ENCODE data around the gene ERP27. TPM values are rescaled to one million over a fixed set of nuclear protein-coding genes. Genes with fewer than 3 reads are reported as not detected.

The ERP27 gene
- total RNA-seq, 1 experiment from 2014 or later: not detected

DNA sequence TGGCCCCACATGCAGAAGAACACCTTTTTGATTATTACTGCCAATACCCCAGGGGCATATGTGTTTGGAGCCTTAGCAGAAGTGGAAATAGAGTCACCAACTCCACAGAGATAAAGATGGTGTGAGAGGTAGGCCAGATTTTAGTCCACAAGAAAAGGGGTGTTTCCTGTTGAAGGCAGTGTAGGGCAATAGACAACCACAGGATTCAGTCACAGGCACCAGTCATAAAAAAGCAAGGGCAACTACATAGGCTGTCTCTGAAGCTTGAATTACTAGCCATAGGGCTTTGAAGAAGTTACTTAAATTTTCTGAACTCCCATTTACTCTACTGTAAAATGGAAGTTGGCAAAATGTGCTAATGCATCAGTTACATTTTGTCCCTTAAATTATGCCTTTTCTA, 18.9 kb downstream of the ERP27 start:
- Mint-ChIP-seq H3K36me3 (no peaks in the 10 kb centered on the region), H3K9me3 (peaks cover 4% of the 10 kb centered on the region; the same call in 1 of the 2 replicates), H3K4me3 (no peak overlapping the region), H3K4me1 (no peaks in the 10 kb centered on the region), H3K27ac (no peak overlapping the region), H3K27me3 (ENCODE audit: low read depth) (no peaks in the 10 kb centered on the region)
- ChIA-PET CTCF (no interaction called here), POLR2A (no interaction called here)
- TF ChIP-seq CBFB (CRISPR knock-in tag; IDR thresholded peaks at IDR 0.05; ENCODE audit: low read depth) (no peak), HMGA2 (CRISPR knock-in tag; IDR thresholded peaks at IDR 0.05) (no peak), CREM (CRISPR knock-in tag; IDR thresholded peaks at IDR 0.05) (no peak), NR1H2 (CRISPR knock-in tag; IDR thresholded peaks at IDR 0.05) (no peak), FOXK1 (CRISPR knock-in tag; IDR thresholded peaks at IDR 0.05) (no peak)
- TF ChIP-seq, protein P1, sequence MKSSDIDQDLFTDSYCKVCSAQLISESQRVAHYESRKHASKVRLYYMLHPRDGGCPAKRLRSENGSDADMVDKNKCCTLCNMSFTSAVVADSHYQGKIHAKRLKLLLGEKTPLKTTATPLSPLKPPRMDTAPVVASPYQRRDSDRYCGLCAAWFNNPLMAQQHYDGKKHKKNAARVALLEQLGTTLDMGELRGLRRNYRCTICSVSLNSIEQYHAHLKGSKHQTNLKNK (CRISPR knock-in tag; IDR thresholded peaks at IDR 0.05): no peak
- TF ChIP-seq, protein P2, sequence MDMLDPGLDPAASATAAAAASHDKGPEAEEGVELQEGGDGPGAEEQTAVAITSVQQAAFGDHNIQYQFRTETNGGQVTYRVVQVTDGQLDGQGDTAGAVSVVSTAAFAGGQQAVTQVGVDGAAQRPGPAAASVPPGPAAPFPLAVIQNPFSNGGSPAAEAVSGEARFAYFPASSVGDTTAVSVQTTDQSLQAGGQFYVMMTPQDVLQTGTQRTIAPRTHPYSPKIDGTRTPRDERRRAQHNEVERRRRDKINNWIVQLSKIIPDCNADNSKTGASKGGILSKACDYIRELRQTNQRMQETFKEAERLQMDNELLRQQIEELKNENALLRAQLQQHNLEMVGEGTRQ (CRISPR knock-in tag; IDR thresholded peaks at IDR 0.05): no peak
- TF ChIP-seq, protein P3, sequence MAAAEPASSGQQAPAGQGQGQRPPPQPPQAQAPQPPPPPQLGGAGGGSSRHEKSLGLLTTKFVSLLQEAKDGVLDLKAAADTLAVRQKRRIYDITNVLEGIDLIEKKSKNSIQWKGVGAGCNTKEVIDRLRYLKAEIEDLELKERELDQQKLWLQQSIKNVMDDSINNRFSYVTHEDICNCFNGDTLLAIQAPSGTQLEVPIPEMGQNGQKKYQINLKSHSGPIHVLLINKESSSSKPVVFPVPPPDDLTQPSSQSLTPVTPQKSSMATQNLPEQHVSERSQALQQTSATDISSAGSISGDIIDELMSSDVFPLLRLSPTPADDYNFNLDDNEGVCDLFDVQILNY (CRISPR knock-in tag; IDR thresholded peaks at IDR 0.05): no peak
- TF ChIP-seq, protein P4, sequence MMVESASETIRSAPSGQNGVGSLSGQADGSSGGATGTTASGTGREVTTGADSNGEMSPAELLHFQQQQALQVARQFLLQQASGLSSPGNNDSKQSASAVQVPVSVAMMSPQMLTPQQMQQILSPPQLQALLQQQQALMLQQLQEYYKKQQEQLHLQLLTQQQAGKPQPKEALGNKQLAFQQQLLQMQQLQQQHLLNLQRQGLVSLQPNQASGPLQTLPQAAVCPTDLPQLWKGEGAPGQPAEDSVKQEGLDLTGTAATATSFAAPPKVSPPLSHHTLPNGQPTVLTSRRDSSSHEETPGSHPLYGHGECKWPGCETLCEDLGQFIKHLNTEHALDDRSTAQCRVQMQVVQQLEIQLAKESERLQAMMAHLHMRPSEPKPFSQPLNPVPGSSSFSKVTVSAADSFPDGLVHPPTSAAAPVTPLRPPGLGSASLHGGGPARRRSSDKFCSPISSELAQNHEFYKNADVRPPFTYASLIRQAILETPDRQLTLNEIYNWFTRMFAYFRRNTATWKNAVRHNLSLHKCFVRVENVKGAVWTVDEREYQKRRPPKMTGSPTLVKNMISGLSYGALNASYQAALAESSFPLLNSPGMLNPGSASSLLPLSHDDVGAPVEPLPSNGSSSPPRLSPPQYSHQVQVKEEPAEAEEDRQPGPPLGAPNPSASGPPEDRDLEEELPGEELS (CRISPR knock-in tag; IDR thresholded peaks at IDR 0.05): no peak
- TF ChIP-seq, protein P5, sequence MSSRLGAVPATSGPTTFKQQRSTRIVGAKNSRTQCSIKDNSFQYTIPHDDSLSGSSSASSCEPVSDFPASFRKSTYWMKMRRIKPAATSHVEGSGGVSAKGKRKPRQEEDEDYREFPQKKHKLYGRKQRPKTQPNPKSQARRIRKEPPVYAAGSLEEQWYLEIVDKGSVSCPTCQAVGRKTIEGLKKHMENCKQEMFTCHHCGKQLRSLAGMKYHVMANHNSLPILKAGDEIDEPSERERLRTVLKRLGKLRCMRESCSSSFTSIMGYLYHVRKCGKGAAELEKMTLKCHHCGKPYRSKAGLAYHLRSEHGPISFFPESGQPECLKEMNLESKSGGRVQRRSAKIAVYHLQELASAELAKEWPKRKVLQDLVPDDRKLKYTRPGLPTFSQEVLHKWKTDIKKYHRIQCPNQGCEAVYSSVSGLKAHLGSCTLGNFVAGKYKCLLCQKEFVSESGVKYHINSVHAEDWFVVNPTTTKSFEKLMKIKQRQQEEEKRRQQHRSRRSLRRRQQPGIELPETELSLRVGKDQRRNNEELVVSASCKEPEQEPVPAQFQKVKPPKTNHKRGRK (CRISPR knock-in tag; IDR thresholded peaks at IDR 0.05; ENCODE audit: borderline replicate concordance): no peak
- TF ChIP-seq, protein P6, sequence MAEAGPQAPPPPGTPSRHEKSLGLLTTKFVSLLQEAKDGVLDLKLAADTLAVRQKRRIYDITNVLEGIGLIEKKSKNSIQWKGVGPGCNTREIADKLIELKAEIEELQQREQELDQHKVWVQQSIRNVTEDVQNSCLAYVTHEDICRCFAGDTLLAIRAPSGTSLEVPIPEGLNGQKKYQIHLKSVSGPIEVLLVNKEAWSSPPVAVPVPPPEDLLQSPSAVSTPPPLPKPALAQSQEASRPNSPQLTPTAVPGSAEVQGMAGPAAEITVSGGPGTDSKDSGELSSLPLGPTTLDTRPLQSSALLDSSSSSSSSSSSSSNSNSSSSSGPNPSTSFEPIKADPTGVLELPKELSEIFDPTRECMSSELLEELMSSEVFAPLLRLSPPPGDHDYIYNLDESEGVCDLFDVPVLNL (CRISPR knock-in tag; IDR thresholded peaks at IDR 0.05; ENCODE audit: borderline replicate concordance, low read depth): no peak
- TF ChIP-seq, protein P7, sequence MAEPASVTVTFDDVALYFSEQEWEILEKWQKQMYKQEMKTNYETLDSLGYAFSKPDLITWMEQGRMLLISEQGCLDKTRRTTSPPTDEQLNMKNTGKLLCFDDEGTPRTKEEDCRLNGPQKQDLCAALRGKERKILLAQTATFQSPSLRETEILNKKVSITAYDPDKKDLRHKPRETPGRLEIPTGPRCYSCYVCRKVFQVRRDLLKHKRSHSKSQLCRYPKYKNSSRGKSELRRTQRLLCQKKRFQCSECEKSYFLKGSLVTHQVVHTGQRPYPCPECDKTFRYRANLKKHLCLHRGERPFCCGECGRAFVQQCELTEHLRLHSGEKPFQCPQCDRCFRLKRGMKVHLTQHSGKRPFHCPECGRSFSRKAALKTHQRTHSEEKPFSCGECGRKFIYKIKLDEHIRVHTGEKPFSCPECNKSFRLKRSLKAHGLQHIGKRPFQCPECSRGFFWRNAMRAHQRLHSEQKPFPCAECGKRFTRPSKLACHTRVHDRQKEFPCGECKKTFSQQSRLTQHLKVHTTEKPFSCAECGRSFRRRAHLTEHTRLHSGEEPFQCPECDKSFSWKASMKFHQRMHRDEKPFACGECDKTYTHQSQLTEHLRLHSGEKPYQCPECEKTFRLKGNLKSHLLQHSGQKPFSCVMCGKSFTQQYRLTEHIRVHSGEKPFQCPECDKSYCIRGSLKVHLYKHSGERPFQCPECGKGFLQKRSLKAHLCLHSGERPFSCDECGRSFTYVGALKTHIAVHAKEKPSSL (CRISPR knock-in tag; conservative IDR thresholded peaks at IDR 0.05): no peak
- TF ChIP-seq, protein P8, sequence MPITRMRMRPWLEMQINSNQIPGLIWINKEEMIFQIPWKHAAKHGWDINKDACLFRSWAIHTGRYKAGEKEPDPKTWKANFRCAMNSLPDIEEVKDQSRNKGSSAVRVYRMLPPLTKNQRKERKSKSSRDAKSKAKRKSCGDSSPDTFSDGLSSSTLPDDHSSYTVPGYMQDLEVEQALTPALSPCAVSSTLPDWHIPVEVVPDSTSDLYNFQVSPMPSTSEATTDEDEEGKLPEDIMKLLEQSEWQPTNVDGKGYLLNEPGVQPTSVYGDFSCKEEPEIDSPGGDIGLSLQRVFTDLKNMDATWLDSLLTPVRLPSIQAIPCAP (CRISPR knock-in tag; IDR thresholded peaks at IDR 0.05): no peak
- TF ChIP-seq, protein P9, sequence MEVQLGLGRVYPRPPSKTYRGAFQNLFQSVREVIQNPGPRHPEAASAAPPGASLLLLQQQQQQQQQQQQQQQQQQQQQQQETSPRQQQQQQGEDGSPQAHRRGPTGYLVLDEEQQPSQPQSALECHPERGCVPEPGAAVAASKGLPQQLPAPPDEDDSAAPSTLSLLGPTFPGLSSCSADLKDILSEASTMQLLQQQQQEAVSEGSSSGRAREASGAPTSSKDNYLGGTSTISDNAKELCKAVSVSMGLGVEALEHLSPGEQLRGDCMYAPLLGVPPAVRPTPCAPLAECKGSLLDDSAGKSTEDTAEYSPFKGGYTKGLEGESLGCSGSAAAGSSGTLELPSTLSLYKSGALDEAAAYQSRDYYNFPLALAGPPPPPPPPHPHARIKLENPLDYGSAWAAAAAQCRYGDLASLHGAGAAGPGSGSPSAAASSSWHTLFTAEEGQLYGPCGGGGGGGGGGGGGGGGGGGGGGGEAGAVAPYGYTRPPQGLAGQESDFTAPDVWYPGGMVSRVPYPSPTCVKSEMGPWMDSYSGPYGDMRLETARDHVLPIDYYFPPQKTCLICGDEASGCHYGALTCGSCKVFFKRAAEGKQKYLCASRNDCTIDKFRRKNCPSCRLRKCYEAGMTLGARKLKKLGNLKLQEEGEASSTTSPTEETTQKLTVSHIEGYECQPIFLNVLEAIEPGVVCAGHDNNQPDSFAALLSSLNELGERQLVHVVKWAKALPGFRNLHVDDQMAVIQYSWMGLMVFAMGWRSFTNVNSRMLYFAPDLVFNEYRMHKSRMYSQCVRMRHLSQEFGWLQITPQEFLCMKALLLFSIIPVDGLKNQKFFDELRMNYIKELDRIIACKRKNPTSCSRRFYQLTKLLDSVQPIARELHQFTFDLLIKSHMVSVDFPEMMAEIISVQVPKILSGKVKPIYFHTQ (CRISPR knock-in tag; IDR thresholded peaks at IDR 0.05): no peak
- TF ChIP-seq, protein P10, sequence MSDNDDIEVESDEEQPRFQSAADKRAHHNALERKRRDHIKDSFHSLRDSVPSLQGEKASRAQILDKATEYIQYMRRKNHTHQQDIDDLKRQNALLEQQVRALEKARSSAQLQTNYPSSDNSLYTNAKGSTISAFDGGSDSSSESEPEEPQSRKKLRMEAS (CRISPR knock-in tag; IDR thresholded peaks at IDR 0.05): no peak
- ATAC-seq: no peak
- DNase-seq (ENCODE audit: low spot score): no peak

Measured in WTC11 (cell line).